ENCODE measurements around the gene EMP3.
"Not testable (repeated sequence)": the region's sequence is repeated elsewhere in the genome, so short reads cannot be mapped to it uniquely, and the experiment has no call there.

DNA sequence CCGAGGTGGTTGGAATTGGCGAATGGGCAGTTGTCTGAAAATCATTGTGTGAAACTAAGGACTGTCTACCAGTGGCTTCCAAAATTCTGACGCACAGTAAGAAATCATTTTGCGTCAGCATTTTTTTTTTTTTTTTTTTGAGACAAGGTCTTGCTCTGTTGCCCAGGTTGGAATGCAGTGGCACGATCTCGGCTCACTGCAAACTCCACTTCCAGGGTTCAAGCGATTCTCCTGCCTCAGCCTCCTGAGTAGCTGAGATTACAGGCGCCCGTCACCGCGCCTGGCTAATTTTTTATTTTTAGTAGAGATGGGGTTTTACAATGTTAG lies 33.9 kb upstream of the EMP3 start:
- TF ChIP-seq, protein P1, sequence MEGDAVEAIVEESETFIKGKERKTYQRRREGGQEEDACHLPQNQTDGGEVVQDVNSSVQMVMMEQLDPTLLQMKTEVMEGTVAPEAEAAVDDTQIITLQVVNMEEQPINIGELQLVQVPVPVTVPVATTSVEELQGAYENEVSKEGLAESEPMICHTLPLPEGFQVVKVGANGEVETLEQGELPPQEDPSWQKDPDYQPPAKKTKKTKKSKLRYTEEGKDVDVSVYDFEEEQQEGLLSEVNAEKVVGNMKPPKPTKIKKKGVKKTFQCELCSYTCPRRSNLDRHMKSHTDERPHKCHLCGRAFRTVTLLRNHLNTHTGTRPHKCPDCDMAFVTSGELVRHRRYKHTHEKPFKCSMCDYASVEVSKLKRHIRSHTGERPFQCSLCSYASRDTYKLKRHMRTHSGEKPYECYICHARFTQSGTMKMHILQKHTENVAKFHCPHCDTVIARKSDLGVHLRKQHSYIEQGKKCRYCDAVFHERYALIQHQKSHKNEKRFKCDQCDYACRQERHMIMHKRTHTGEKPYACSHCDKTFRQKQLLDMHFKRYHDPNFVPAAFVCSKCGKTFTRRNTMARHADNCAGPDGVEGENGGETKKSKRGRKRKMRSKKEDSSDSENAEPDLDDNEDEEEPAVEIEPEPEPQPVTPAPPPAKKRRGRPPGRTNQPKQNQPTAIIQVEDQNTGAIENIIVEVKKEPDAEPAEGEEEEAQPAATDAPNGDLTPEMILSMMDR (IDR thresholded peaks at IDR 0.05), result not testable (repeated sequence)
- TF ChIP-seq POLR2A (IDR thresholded peaks at IDR 0.05), result not testable (repeated sequence)

All from thyroid gland (tissue), 4 donors.